ENCODE results near the gene ARRDC3.

Gene ARRDC3

GRCh38 chr5:91382530-91383026 is 539 bp downstream of the ARRDC3 start:
- H3K9ac ChIP-seq (ENCODE audit: low read depth, low read length) = peak overlapping the region; percentile 100
- no peaks in the 10 kb centered on the region for H3K27me3 ChIP-seq (ENCODE audit: insufficient read depth, low read length)
- no peak overlapping the region for H3K27ac ChIP-seq (ENCODE audit: low read length)
- H3K4me1 ChIP-seq (ENCODE audit: insufficient read depth, low read length) = peaks cover 12% of the 10 kb centered on the region; the same call in 1 of the 2 replicates
- peaks cover 10% of the 10 kb centered on the region for H3K36me3 ChIP-seq (ENCODE audit: insufficient read depth, low read depth, low read length)
- H3K4me3 ChIP-seq (ENCODE audit: low read length) = peak overlapping the region; percentile 79
- H3K9me3 ChIP-seq (ENCODE audit: insufficient read depth, low read depth, low read length) = no peaks in the 10 kb centered on the region

GRCh38 chr5:91381774-91382359 is 1.2 kb downstream of the ARRDC3 start:
- Histone ChIP-seq H3K27ac (ENCODE audit: low read length) (peak overlapping the region; percentile 52), H3K9ac (ENCODE audit: low read depth, low read length) (peak overlapping the region; percentile 100), H3K4me1 (ENCODE audit: insufficient read depth, low read length) (peaks cover 12% of the 10 kb centered on the region; the same call in 1 of the 2 replicates)

GRCh38 chr5:91381239-91381773 is 1.8 kb downstream of the ARRDC3 start:
- Histone ChIP-seq H3K36me3 (ENCODE audit: insufficient read depth, low read depth, low read length) (peaks cover 22% of the 10 kb centered on the region), H3K27ac (ENCODE audit: low read length) (peak overlapping the region; percentile 52), H3K9ac (ENCODE audit: low read depth, low read length) (peak overlapping the region; percentile 100), H3K4me1 (ENCODE audit: insufficient read depth, low read length) (peaks cover 12% of the 10 kb centered on the region; the same call in 1 of the 2 replicates), H3K4me3 (ENCODE audit: low read length) (peak overlapping the region; percentile 79), H3K27me3 (ENCODE audit: insufficient read depth, low read length) (no peaks in the 10 kb centered on the region), H3K9me3 (ENCODE audit: insufficient read depth, low read depth, low read length) (no peaks in the 10 kb centered on the region)

More at GRCh38 chr5:91381774-91382359, 1.2 kb downstream of the ARRDC3 start:
- Histone ChIP-seq H3K4me3 (ENCODE audit: low read length) (peak overlapping the region; percentile 79), H3K9me3 (ENCODE audit: insufficient read depth, low read depth, low read length) (no peaks in the 10 kb centered on the region), H3K27me3 (ENCODE audit: insufficient read depth, low read length) (no peaks in the 10 kb centered on the region), H3K36me3 (ENCODE audit: insufficient read depth, low read depth, low read length) (peaks cover 17% of the 10 kb centered on the region)

- no peaks in the 10 kb centered on the region for H3K27me3 ChIP-seq (ENCODE audit: insufficient read depth, low read length)
- no peaks in the 10 kb centered on the region for H3K9me3 ChIP-seq (ENCODE audit: insufficient read depth, low read depth, low read length)
- H3K4me3 ChIP-seq (ENCODE audit: low read length) = peak overlapping the region; percentile 79
- H3K27ac ChIP-seq (ENCODE audit: low read length) = peak overlapping the region; percentile 95
- peaks cover 29% of the 10 kb centered on the region for H3K36me3 ChIP-seq (ENCODE audit: insufficient read depth, low read depth, low read length)
- H3K9ac ChIP-seq (ENCODE audit: low read depth, low read length) = peak overlapping the region; percentile 100
- peaks cover 12% of the 10 kb centered on the region; the same call in 1 of the 2 replicates for H3K4me1 ChIP-seq (ENCODE audit: insufficient read depth, low read length)
These were observed 2.5 kb downstream of the ARRDC3 start for GRCh38 chr5:91380491-91381238.

DNA sequence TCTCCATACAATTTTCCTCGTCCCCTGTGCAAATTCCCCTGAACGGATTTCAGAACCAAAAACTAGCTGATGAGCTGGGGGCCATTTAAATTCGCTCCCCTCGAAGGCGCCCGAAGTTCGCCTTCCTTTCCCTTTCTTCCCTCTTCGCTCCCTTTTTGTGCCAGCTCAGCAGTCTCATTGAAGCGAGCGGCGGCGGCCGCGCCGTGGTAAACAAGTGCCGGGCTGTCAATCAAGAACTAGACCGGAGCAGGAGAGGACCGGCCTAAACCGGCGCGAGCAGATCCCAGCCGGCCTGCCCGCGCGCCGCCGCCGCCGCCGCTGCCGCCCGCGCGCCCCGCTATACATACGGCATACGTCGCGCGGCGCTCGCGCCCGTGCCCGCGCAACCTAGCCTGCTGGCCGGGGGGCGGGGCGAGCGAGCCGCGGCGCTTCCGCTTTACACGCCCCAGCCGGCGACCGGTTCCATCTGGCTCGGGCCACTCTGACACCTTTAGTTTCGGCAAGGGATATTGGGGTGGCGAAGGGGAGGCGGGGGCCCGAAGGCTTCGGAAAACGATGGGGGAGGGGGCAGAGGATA is 3.1 kb downstream of the ARRDC3 start:
- Histone ChIP-seq H3K4me1 (ENCODE audit: insufficient read depth, low read length) (peaks cover 12% of the 10 kb centered on the region; the same call in 1 of the 2 replicates), H3K36me3 (ENCODE audit: insufficient read depth, low read depth, low read length) (peaks cover 35% of the 10 kb centered on the region), H3K27ac (ENCODE audit: low read length) (peak overlapping the region; percentile 97), H3K9me3 (ENCODE audit: insufficient read depth, low read depth, low read length) (no peaks in the 10 kb centered on the region), H3K9ac (ENCODE audit: low read depth, low read length) (peak overlapping the region; percentile 100), H3K27me3 (ENCODE audit: insufficient read depth, low read length) (no peaks in the 10 kb centered on the region), H3K4me3 (ENCODE audit: low read length) (peak overlapping the region; percentile 92)

DNA sequence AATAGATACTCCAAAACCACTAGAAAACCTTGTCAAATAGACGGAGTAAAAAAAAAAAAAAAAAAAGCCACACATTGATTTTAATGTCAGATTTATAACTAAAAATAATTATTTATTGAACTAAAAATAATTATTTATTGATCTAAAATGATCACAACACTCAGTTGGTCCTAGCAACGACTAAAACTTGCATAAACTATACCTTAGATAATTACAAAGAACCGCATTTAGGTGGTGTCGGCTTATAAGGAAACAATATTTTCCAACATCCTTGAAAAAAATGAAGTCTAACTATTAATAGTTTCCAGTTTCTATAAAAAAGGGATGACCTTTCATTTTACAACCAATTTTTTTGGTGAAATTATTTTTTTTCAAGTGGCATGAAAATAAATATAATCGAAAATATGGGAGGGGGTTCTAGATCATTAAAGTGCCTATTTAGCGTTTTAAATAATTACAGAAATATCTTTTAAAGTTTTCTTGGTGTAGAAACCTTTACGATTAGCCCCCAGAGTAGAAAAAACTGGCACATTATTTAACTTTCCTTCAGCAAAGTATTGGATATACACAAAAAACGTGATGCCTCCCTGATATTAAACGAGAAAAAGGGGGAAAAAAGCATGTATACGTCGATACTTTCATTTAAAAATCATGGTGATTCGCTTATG is 3.7 kb downstream of the ARRDC3 start:
- no peaks in the 10 kb centered on the region for H3K9me3 ChIP-seq (ENCODE audit: insufficient read depth, low read depth, low read length)
- H3K4me3 ChIP-seq (ENCODE audit: low read length) = peak overlapping the region; percentile 92
- H3K27ac ChIP-seq (ENCODE audit: low read length) = peak overlapping the region; percentile 97
- no peaks in the 10 kb centered on the region for H3K27me3 ChIP-seq (ENCODE audit: insufficient read depth, low read length)
- peaks cover 8% of the 10 kb centered on the region; the same call in 1 of the 2 replicates for H3K4me1 ChIP-seq (ENCODE audit: insufficient read depth, low read length)
- H3K9ac ChIP-seq (ENCODE audit: low read depth, low read length) = peak overlapping the region; percentile 99
- H3K36me3 ChIP-seq (ENCODE audit: insufficient read depth, low read depth, low read length) = peaks cover 42% of the 10 kb centered on the region

GRCh38 chr5:91378752-91379211 is 4.3 kb downstream of the ARRDC3 start:
- H3K9ac ChIP-seq (ENCODE audit: low read depth, low read length) = peak overlapping the region; percentile 99; the same call in 1 of the 2 replicates
- no peaks in the 10 kb centered on the region for H3K27me3 ChIP-seq (ENCODE audit: insufficient read depth, low read length)
- peaks cover 48% of the 10 kb centered on the region for H3K36me3 ChIP-seq (ENCODE audit: insufficient read depth, low read depth, low read length)
- H3K4me3 ChIP-seq (ENCODE audit: low read length) = peak overlapping the region; percentile 92
- H3K4me1 ChIP-seq (ENCODE audit: insufficient read depth, low read length) = peaks cover 6% of the 10 kb centered on the region; the same call in 1 of the 2 replicates
- no peak overlapping the region for H3K27ac ChIP-seq (ENCODE audit: low read length)
- no peaks in the 10 kb centered on the region for H3K9me3 ChIP-seq (ENCODE audit: insufficient read depth, low read depth, low read length)

DNA sequence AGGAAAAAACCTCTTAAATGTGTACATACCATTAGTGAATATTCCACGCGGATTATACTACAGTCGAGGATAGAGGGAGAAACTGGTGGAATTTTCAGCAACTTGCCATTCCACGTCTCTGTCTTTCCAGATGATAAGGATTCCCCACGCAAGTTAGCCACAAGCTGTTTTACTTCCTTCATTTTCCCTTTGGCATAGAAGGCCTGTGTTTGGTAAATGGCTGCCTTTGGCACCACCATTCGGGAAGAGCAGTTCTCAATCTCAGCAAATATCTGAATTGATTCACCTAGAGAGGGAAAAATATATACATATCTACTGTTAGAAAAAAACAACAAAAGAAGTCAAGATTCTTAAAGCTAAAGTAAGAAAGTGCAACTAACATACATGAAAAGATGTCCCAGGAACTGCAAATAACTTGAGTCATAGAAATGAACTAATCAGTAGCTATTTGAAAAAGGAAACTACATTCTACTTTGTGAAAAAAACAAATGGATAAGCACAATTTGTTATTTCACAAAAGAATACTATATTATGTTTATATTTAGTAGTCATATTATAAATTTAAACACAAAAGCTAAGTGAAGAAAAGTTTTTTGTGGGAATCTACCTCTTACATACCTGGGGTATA is 8.1 kb downstream of the ARRDC3 start:
- no peak overlapping the region for H3K4me3 ChIP-seq (ENCODE audit: low read length)
- H3K9ac ChIP-seq (ENCODE audit: low read depth, low read length) = no peak overlapping the region
- H3K27me3 ChIP-seq (ENCODE audit: insufficient read depth, low read length) = no peaks in the 10 kb centered on the region
- peaks cover 6% of the 10 kb centered on the region; the same call in 1 of the 2 replicates for H3K4me1 ChIP-seq (ENCODE audit: insufficient read depth, low read length)
- H3K36me3 ChIP-seq (ENCODE audit: insufficient read depth, low read depth, low read length) = peaks cover 85% of the 10 kb centered on the region
- H3K9me3 ChIP-seq (ENCODE audit: insufficient read depth, low read depth, low read length) = no peaks in the 10 kb centered on the region
- H3K27ac ChIP-seq (ENCODE audit: low read length) = no peak overlapping the region

DNA sequence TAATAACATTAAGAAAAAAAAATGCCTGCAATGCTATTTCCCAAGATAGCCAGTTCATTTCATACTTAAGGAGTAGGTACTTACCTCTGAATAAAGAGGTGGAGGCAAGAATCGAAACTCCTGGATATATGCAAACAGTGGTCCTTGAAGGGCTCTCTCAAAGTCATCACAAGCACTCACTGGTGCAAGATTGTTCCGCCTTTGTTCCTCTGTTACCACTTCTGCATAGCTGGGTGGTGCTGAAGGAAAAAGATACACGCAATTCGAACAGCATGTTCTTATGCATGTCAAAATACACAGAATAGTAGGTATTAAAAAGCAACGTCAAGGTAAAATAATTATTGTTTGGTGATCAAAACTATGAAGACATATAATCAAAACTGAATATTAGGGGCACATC is 9.5 kb downstream of the ARRDC3 start:
- H3K27me3 ChIP-seq (ENCODE audit: insufficient read depth, low read length) = no peaks in the 10 kb centered on the region
- H3K36me3 ChIP-seq (ENCODE audit: insufficient read depth, low read depth, low read length) = peaks cover 99% of the 10 kb centered on the region
- no peaks in the 10 kb centered on the region for H3K9me3 ChIP-seq (ENCODE audit: insufficient read depth, low read depth, low read length)
- H3K9ac ChIP-seq (ENCODE audit: low read depth, low read length) = no peak overlapping the region
- H3K27ac ChIP-seq (ENCODE audit: low read length) = no peak overlapping the region
- no peak overlapping the region for H3K4me3 ChIP-seq (ENCODE audit: low read length)
- H3K4me1 ChIP-seq (ENCODE audit: insufficient read depth, low read length) = peaks cover 2% of the 10 kb centered on the region; the same call in 1 of the 2 replicates

GRCh38 chr5:91373006-91373405 is 10.1 kb downstream of the ARRDC3 start:
- H3K27ac ChIP-seq (ENCODE audit: low read length) = no peak overlapping the region
- no peaks in the 10 kb centered on the region for H3K27me3 ChIP-seq (ENCODE audit: insufficient read depth, low read length)
- no peak overlapping the region for H3K9ac ChIP-seq (ENCODE audit: low read depth, low read length)
- H3K4me1 ChIP-seq (ENCODE audit: insufficient read depth, low read length) = no peaks in the 10 kb centered on the region
- no peak overlapping the region for H3K4me3 ChIP-seq (ENCODE audit: low read length)
- no peaks in the 10 kb centered on the region for H3K9me3 ChIP-seq (ENCODE audit: insufficient read depth, low read depth, low read length)
- H3K36me3 ChIP-seq (ENCODE audit: insufficient read depth, low read depth, low read length) = peaks cover 100% of the 10 kb centered on the region

All from iPS-20b (cell line).